ENCODE data around the gene NR4A1. TPM values are rescaled to one million over a fixed set of nuclear protein-coding genes. Genes with fewer than 3 reads are reported as not detected.

NR4A1 gene
- total RNA-seq, 1 donor from 2014 or later = 2.3 TPM

GRCh38 chr12:52024845-52025230, 26.4 kb upstream of the NR4A1 start:
- Histone ChIP-seq H3K9ac (ENCODE audit: low read length) (no peak overlapping the region), H3K36me3 (ENCODE audit: insufficient read depth, low read length) (no peaks in the 10 kb centered on the region), H3K79me2 (ENCODE audit: insufficient read depth, low read length) (no peaks in the 10 kb centered on the region), H3K4me1 (ENCODE audit: insufficient read depth, low read length) (peaks cover 13% of the 10 kb centered on the region), H3K4me2 (ENCODE audit: low read length) (no peak overlapping the region), H3K27ac (ENCODE audit: low read depth, low read length) (no peak overlapping the region), H2AFZ (ENCODE audit: low read depth, low read length) (no peak overlapping the region), H3K27me3 (ENCODE audit: insufficient read depth, low read length) (no peaks in the 10 kb centered on the region), H3K9me3 (ENCODE audit: insufficient read depth, low read depth, low read length) (no peaks in the 10 kb centered on the region), H3K4me3 (ENCODE audit: insufficient read depth, low read depth, low read length) (no peak overlapping the region), H4K20me1 (ENCODE audit: insufficient read depth, low read length) (no peaks in the 10 kb centered on the region)
- H3K4me1 Mint-ChIP-seq (ENCODE audit: low read depth, unreplicated experiment) = peaks cover 18% of the 10 kb centered on the region
- peaks cover 6% of the 10 kb centered on the region for H3K27me3 Mint-ChIP-seq (ENCODE audit: low read depth, unreplicated experiment)
- FAIRE-seq = no peak
- DNase-seq (ENCODE audit: low read depth) = no peak
- TF ChIP-seq CTCF (IDR thresholded peaks at IDR 0.05; ENCODE audit: insufficient read depth, low read depth, low read length) (no peak), EZH2 (IDR thresholded peaks at IDR 0.05; ENCODE audit: insufficient read depth, low read length) (no peak)
- H3K36me3 Mint-ChIP-seq (ENCODE audit: low read depth, unreplicated experiment) = no peaks in the 10 kb centered on the region
- H3K27ac Mint-ChIP-seq (ENCODE audit: unreplicated experiment) = no peak overlapping the region
- H3K4me3 Mint-ChIP-seq (ENCODE audit: unreplicated experiment) = no peak overlapping the region
- no peaks in the 10 kb centered on the region for H3K9me3 Mint-ChIP-seq (ENCODE audit: unreplicated experiment)

GRCh38 chr12:52026263-52026662, 25.0 kb upstream of the NR4A1 start:
- Histone ChIP-seq H3K4me2 (ENCODE audit: low read length) (peak overlapping the region; percentile 89), H3K9ac (ENCODE audit: low read length) (peak overlapping the region; percentile 73), H3K4me1 (ENCODE audit: insufficient read depth, low read length) (peaks cover 13% of the 10 kb centered on the region), H4K20me1 (ENCODE audit: insufficient read depth, low read length) (no peaks in the 10 kb centered on the region), H3K27ac (ENCODE audit: low read depth, low read length) (no peak overlapping the region), H3K36me3 (ENCODE audit: insufficient read depth, low read length) (no peaks in the 10 kb centered on the region), H3K9me3 (ENCODE audit: insufficient read depth, low read depth, low read length) (no peaks in the 10 kb centered on the region), H3K4me3 (ENCODE audit: insufficient read depth, low read depth, low read length) (no peak overlapping the region), H2AFZ (ENCODE audit: low read depth, low read length) (no peak overlapping the region), H3K79me2 (ENCODE audit: insufficient read depth, low read length) (no peaks in the 10 kb centered on the region), H3K27me3 (ENCODE audit: insufficient read depth, low read length) (no peaks in the 10 kb centered on the region)
- Mint-ChIP-seq H3K27ac (ENCODE audit: unreplicated experiment) (no peak overlapping the region), H3K4me1 (ENCODE audit: low read depth, unreplicated experiment) (peaks cover 11% of the 10 kb centered on the region), H3K9me3 (ENCODE audit: unreplicated experiment) (no peaks in the 10 kb centered on the region), H3K36me3 (ENCODE audit: low read depth, unreplicated experiment) (no peaks in the 10 kb centered on the region), H3K27me3 (ENCODE audit: low read depth, unreplicated experiment) (peaks cover 6% of the 10 kb centered on the region), H3K4me3 (ENCODE audit: unreplicated experiment) (no peak overlapping the region)
- no peak for DNase-seq (ENCODE audit: low read depth)
- TF ChIP-seq CTCF (IDR thresholded peaks at IDR 0.05; ENCODE audit: insufficient read depth, low read depth, low read length) (no peak), EZH2 (IDR thresholded peaks at IDR 0.05; ENCODE audit: insufficient read depth, low read length) (no peak)
- no peak for FAIRE-seq

- no peaks in the 10 kb centered on the region for H3K27me3 ChIP-seq (ENCODE audit: insufficient read depth, low read length)
- H4K20me1 ChIP-seq (ENCODE audit: insufficient read depth, low read length) = no peaks in the 10 kb centered on the region
- H3K9me3 Mint-ChIP-seq (ENCODE audit: unreplicated experiment) = no peaks in the 10 kb centered on the region
- H3K27me3 Mint-ChIP-seq (ENCODE audit: low read depth, unreplicated experiment) = peaks cover 6% of the 10 kb centered on the region
- no peaks in the 10 kb centered on the region for H3K36me3 Mint-ChIP-seq (ENCODE audit: low read depth, unreplicated experiment)
- no peak overlapping the region for H3K27ac Mint-ChIP-seq (ENCODE audit: unreplicated experiment)
- DNase-seq (ENCODE audit: low read depth) = no peak
- peak overlapping the region; percentile 26 for H2AFZ ChIP-seq (ENCODE audit: low read depth, low read length)
- no peak for FAIRE-seq
- TF ChIP-seq EZH2 (IDR thresholded peaks at IDR 0.05; ENCODE audit: insufficient read depth, low read length) (no peak), CTCF (IDR thresholded peaks at IDR 0.05; ENCODE audit: insufficient read depth, low read depth, low read length) (no peak)
- peaks cover 13% of the 10 kb centered on the region for H3K4me1 Mint-ChIP-seq (ENCODE audit: low read depth, unreplicated experiment)
- no peaks in the 10 kb centered on the region for H3K79me2 ChIP-seq (ENCODE audit: insufficient read depth, low read length)
- peaks cover 16% of the 10 kb centered on the region for H3K4me1 ChIP-seq (ENCODE audit: insufficient read depth, low read length)
- H3K9me3 ChIP-seq (ENCODE audit: insufficient read depth, low read depth, low read length) = no peaks in the 10 kb centered on the region
- no peaks in the 10 kb centered on the region for H3K36me3 ChIP-seq (ENCODE audit: insufficient read depth, low read length)
- no peak overlapping the region for H3K4me3 ChIP-seq (ENCODE audit: insufficient read depth, low read depth, low read length)
- no peak overlapping the region for H3K27ac ChIP-seq (ENCODE audit: low read depth, low read length)
- H3K4me3 Mint-ChIP-seq (ENCODE audit: unreplicated experiment) = no peak overlapping the region
- no peak overlapping the region for H3K4me2 ChIP-seq (ENCODE audit: low read length)
- H3K9ac ChIP-seq (ENCODE audit: low read length) = no peak overlapping the region
These were observed 24.0 kb upstream of the NR4A1 start for GRCh38 chr12:52027085-52027843.

Measured in astrocyte (in vitro differentiated cells and primary cell).